IMR-90 (cell line): ENCODE measurements around the gene PIK3R3.

Source experiments
- POLR2A ChIP-seq: IDR thresholded peaks from 2 replicates; pipeline ENCODE4 v1.6.1; 2012; ENCODE audit warnings: mild to moderate bottlenecking, low read depth, low read length
- RAD21 ChIP-seq: IDR thresholded peaks from 2 replicates; pipeline ENCODE4 v1.6.1; 2012; ENCODE audit warnings: low read length, improper control_type of control experiment
- RCOR1 ChIP-seq: IDR thresholded peaks from 2 replicates; pipeline ENCODE4 v1.6.1; 2012; ENCODE audit warnings: mild to moderate bottlenecking, low read length, improper control_type of control experiment; ENCODE audit not compliant: insufficient replicate concordance
- TF ChIP-seq, protein P1 (sequence below): conservative IDR thresholded peaks from 2 replicates; pipeline ENCODE4 v1.5.1; 2012; ENCODE audit warnings: mild to moderate bottlenecking, low read depth, low read length, improper control_type of control experiment

- TF ChIP-seq RCOR1 (no peak), POLR2A (no peak), RAD21 (no peak)
- TF ChIP-seq, protein P1, sequence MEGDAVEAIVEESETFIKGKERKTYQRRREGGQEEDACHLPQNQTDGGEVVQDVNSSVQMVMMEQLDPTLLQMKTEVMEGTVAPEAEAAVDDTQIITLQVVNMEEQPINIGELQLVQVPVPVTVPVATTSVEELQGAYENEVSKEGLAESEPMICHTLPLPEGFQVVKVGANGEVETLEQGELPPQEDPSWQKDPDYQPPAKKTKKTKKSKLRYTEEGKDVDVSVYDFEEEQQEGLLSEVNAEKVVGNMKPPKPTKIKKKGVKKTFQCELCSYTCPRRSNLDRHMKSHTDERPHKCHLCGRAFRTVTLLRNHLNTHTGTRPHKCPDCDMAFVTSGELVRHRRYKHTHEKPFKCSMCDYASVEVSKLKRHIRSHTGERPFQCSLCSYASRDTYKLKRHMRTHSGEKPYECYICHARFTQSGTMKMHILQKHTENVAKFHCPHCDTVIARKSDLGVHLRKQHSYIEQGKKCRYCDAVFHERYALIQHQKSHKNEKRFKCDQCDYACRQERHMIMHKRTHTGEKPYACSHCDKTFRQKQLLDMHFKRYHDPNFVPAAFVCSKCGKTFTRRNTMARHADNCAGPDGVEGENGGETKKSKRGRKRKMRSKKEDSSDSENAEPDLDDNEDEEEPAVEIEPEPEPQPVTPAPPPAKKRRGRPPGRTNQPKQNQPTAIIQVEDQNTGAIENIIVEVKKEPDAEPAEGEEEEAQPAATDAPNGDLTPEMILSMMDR = no peak
Observed at GRCh38 chr1:46072975-46073374, 59.5 kb downstream of the PIK3R3 start.
